ENCODE measurements around the gene KYNU. TPM values are rescaled to one million over a fixed set of nuclear protein-coding genes. Genes with fewer than 3 reads are reported as not detected.
"Not testable (repeated sequence)": the region's sequence is repeated elsewhere in the genome, so short reads cannot be mapped to it uniquely, and the experiment has no call there.

Gene KYNU
- total RNA-seq, 1 donor from 2014 or later, result 2.7 TPM

DNA sequence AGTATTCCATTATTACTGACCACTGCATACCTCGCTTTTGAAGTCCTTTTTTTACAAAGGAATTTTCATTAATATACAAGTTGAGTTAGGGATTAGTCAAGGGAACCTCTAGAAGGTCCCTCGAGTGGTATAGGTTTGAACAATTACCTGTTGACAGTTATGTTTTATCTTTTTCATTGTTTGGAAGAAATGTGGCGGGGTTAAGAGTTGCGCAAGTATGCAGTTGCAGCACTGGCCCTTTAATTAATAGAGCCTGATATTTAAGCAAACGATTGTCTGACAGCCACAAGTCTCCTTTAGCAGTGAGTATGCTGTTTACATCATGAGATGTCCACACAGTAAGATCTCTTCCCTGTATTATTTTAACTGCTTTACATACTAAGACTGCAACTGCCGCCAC, 24.3 kb downstream of the KYNU start:
- no peak for TF ChIP-seq CTCF (IDR thresholded peaks at IDR 0.05; ENCODE audit: insufficient read depth, low read length, poor library complexity, severe bottlenecking)
- Histone ChIP-seq H3K4me3 (ENCODE audit: low read depth, low read length) (no peak overlapping the region), H3K27me3 (ENCODE audit: control insufficient read depth, insufficient read depth, low read length) (no peaks in the 10 kb centered on the region), H3K36me3 (ENCODE audit: control insufficient read depth, insufficient read depth, low read length) (no peaks in the 10 kb centered on the region)
- no peak for DNase-seq (ENCODE audit: low read depth)

DNA sequence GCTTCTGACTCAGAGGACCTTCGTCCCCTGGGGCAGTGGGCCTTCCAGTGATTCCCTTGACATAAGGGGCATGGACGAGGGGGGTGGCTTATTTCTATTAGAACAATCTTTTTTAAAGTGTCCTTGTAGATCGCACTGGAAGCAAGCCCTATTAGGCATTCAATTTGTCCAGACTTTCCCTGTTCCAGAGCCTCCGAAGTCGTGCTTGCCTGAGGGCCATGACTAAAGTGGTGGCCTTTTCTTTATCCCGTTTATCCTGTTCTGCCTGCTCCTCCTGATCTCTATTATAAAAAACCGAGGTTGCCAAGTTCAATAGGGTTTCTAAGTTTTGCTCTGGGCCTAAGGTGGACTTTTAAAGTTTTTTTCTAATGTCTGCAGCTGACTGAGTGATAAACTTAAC, 26.3 kb downstream of the KYNU start:
- H3K4me3 ChIP-seq (ENCODE audit: low read depth, low read length); H3K36me3 ChIP-seq (ENCODE audit: control insufficient read depth, insufficient read depth, low read length); DNase-seq (ENCODE audit: low read depth); H3K27me3 ChIP-seq (ENCODE audit: control insufficient read depth, insufficient read depth, low read length): not testable (repeated sequence)

DNA sequence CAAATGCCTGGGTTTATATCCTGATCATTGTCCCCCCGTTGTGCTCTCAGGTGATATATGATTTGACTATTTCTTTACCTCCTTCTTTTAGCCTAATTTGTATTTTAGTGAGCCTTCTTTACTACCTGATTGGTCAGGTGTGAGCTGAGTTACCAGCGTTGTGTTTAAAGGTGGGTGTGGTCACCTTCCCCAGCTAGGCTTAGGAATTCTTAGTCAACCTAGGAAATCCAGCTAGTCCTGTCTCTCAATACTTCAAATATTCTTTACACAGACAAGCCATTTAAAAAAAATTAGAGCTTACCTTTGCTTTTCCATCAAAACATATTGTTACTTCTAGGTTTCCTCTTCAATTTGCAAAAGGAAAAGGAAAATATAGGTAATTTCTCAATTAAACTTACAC, 30.2 kb downstream of the KYNU start:
- TF ChIP-seq CTCF (IDR thresholded peaks at IDR 0.05; ENCODE audit: insufficient read depth, low read length, poor library complexity, severe bottlenecking), result no peak
- no peaks in the 10 kb centered on the region for H3K36me3 ChIP-seq (ENCODE audit: control insufficient read depth, insufficient read depth, low read length)
- no peak for DNase-seq (ENCODE audit: low read depth)
- no peaks in the 10 kb centered on the region for H3K27me3 ChIP-seq (ENCODE audit: control insufficient read depth, insufficient read depth, low read length)
- H3K4me3 ChIP-seq (ENCODE audit: low read depth, low read length), result no peak overlapping the region

DNA sequence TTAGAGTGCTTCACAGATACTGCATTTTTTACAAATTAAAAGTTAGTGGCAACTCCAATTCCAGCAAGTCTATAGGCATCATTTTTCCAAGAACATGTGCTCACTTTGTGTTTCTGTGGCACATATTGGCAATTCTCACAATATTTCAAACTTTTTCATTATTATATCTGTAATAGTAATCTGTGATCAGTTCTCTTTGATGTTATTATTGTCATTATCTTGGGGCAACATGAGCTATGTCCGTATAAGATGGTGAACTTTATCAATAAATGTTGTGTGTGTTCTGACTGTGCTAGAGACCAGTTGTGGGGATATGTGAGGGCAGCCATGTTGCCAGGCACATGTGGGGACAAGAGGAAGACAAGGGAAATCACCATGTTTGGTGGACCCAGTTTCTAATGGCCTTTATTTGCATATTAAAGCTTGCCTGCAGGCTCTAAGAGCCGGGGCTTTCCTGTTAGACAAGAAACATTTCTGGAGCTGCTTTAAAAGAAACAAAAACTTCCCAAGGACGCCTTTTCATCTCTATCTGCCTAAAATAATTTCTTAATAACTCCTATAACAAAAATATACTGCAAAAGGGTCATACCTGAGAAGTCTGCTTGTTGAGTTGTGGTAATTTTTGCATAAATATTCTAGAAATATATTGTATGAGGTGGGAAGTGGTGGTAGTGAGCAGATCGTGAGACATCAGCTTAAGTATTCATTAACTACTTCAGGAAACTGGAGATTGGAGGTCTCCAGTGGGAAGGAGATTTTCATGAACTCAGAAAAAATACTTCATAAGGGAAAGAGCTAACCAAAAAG, 37.2 kb downstream of the KYNU start:
- no peaks in the 10 kb centered on the region for H3K36me3 ChIP-seq (ENCODE audit: control insufficient read depth, insufficient read depth, low read length)
- no peak for TF ChIP-seq CTCF (IDR thresholded peaks at IDR 0.05; ENCODE audit: insufficient read depth, low read length, poor library complexity, severe bottlenecking)
- no peak overlapping the region for H3K4me3 ChIP-seq (ENCODE audit: low read depth, low read length)
- H3K27me3 ChIP-seq (ENCODE audit: control insufficient read depth, insufficient read depth, low read length), result no peaks in the 10 kb centered on the region
- no peak for DNase-seq (ENCODE audit: low read depth)

DNA sequence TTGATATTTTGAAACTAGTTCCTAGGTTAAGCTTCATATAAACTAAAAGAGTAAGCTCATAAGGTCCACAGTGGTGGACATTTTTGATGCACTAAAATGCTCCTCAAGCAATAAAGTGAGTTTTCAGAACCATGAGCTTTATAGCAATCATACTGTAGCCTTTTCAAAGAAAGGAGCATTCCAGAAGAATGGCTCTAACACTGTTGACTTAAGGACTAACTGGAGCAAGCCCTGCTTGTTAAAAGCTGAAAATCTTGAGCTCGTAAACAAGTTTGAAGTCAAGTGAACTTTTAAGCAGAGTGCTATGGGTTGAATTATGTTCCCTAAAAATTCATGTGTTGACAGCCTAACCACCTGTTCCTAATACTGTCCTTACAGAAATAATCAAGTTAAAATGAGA, 38.0 kb downstream of the KYNU start:
- Histone ChIP-seq H3K36me3 (ENCODE audit: control insufficient read depth, insufficient read depth, low read length) (no peaks in the 10 kb centered on the region), H3K27me3 (ENCODE audit: control insufficient read depth, insufficient read depth, low read length) (no peaks in the 10 kb centered on the region), H3K4me3 (ENCODE audit: low read depth, low read length) (no peak overlapping the region)
- TF ChIP-seq CTCF (IDR thresholded peaks at IDR 0.05; ENCODE audit: insufficient read depth, low read length, poor library complexity, severe bottlenecking), result no peak
- DNase-seq (ENCODE audit: low read depth), result no peak

- TF ChIP-seq CTCF (IDR thresholded peaks at IDR 0.05; ENCODE audit: insufficient read depth, low read length, poor library complexity, severe bottlenecking), result no peak
- no peak for DNase-seq (ENCODE audit: low read depth)
- H3K36me3 ChIP-seq (ENCODE audit: control insufficient read depth, insufficient read depth, low read length), result no peaks in the 10 kb centered on the region
- no peaks in the 10 kb centered on the region for H3K27me3 ChIP-seq (ENCODE audit: control insufficient read depth, insufficient read depth, low read length)
- H3K4me3 ChIP-seq (ENCODE audit: low read depth, low read length), result no peak overlapping the region
Observed at GRCh38 chr2:142918624-142919023, 41.2 kb downstream of the KYNU start.

Data from kidney epithelial cell (primary cell).